ENCODE data around the gene SCRN2. TPM values are rescaled to one million over a fixed set of nuclear protein-coding genes. Genes with fewer than 3 reads are reported as not detected.

SCRN2 gene
- total and polyA plus RNA-seq, 2 donors (not counting 3 experiments of a cell fraction or from before 2014, with no cell fraction given): 31.7 to 48.9 TPM

DNA sequence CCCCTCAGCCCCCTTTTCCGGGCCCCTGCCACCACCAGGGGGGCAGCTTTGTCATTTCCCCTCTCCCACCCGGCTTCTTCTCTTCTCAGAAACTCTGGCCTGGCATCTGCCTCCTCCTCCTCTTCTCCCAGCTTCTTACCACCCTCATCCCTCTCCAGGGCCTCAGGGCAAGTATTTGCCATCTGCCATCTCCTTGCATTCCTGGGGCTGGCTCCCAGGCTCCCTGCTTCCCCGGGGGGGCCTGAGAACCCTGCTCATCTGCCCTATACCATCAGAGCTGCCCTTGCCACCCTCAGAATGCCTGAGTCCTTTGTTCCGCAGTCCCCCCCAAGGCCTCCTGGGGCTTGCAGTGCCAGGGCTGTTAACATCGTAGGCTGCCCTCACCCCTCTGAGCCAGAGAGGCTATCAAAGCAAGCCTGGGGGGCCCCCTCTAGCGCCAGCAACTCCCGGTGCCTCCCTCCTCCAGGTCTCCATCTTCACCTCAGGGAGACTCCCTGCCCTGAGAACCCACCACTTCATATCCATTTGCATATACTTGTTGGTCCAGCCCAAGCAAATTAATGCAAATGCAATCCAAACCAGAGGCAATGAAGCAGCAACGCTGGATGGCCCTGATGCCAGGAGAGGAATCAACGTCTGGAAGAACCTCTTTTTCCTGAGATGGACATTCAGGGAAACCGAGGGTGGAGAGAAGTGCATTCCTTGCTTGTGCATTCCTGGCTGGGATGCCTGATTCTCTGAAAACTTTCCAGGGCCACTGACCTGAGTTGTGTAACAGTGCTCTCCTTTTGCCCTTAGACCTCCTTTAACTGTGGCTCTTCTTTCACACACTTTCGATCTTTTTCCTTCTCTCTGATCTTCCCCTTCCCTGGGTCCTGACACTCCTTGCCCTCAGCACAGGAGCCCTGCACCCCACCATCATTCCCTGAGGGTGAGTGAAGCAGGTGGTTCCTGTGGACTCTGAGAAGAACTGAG is 34.2 kb upstream of the SCRN2 start:
- H3K4me2 ChIP-seq (ENCODE audit: insufficient read depth, low read length): no peak overlapping the region
- DNase-seq (ENCODE audit: low read depth, low spot score) (no peak), FAIRE-seq (no peak)
- peaks cover 44 to 45% of the 10 kb centered on the region in 2 experiments for H3K27me3 ChIP-seq (ENCODE audit: control insufficient read depth in 2 of 2, insufficient read depth in 2 of 2, low read length in 2 of 2)
- no TSS peak for BruUV-seq (replicated peaks)
- H3K9me3 ChIP-seq (replicated peaks; ENCODE audit: control insufficient read depth, insufficient read depth, low read length): no peaks in the 10 kb centered on the region
- no peaks in the 10 kb centered on the region for H3K4me1 ChIP-seq (ENCODE audit: control insufficient read depth, extremely low read depth, insufficient read depth, low read length)
- H3K79me2 ChIP-seq (ENCODE audit: control insufficient read depth, insufficient read depth, low read length): no peaks in the 10 kb centered on the region
- H3K27ac ChIP-seq (ENCODE audit: insufficient read depth, low read depth, low read length): no peak overlapping the region
- dilution Hi-C loops (cut with MboI; ENCODE audit: extremely low pct_ligation_motif_present, low sequenced_read_pairs) (no loop called here), intact Hi-C loops (cut with micrococcal nuclease) (no loop called here)
- TF ChIP-seq GATA2 (IDR thresholded peaks at IDR 0.05; ENCODE audit: insufficient read depth, insufficient read length, low read depth, low read length): no peak
- TF ChIP-seq POLR2AphosphoS5 (IDR thresholded peaks at IDR 0.05; ENCODE audit: insufficient read depth, low read depth, low read length): no peak
- TF ChIP-seq, protein P1, sequence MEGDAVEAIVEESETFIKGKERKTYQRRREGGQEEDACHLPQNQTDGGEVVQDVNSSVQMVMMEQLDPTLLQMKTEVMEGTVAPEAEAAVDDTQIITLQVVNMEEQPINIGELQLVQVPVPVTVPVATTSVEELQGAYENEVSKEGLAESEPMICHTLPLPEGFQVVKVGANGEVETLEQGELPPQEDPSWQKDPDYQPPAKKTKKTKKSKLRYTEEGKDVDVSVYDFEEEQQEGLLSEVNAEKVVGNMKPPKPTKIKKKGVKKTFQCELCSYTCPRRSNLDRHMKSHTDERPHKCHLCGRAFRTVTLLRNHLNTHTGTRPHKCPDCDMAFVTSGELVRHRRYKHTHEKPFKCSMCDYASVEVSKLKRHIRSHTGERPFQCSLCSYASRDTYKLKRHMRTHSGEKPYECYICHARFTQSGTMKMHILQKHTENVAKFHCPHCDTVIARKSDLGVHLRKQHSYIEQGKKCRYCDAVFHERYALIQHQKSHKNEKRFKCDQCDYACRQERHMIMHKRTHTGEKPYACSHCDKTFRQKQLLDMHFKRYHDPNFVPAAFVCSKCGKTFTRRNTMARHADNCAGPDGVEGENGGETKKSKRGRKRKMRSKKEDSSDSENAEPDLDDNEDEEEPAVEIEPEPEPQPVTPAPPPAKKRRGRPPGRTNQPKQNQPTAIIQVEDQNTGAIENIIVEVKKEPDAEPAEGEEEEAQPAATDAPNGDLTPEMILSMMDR (IDR thresholded peaks at IDR 0.05; ENCODE audit: extremely low read depth in 1 of 2, insufficient read depth in 1 of 2, low read depth in 1 of 2, low read length in 2 of 2): no peak
- TF ChIP-seq JUN (IDR thresholded peaks at IDR 0.05; ENCODE audit: borderline replicate concordance, insufficient read depth, insufficient read length, low read depth): no peak
- TF ChIP-seq MYC (IDR thresholded peaks at IDR 0.05; ENCODE audit: low read depth, low read length): no peak
- TF ChIP-seq, protein P2, sequence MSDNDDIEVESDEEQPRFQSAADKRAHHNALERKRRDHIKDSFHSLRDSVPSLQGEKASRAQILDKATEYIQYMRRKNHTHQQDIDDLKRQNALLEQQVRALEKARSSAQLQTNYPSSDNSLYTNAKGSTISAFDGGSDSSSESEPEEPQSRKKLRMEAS (IDR thresholded peaks at IDR 0.05; ENCODE audit: insufficient read depth, insufficient read length): no peak
- TF ChIP-seq EZH2 (IDR thresholded peaks at IDR 0.05; ENCODE audit: borderline replicate concordance, low read depth, low read length, severe bottlenecking): no peak
- TF ChIP-seq FOS (IDR thresholded peaks at IDR 0.05; ENCODE audit: borderline replicate concordance, insufficient read depth, low read length): no peak
- TF ChIP-seq POLR2A (IDR thresholded peaks at IDR 0.05; ENCODE audit: low read depth, low read length): no peak
- H4K20me1 ChIP-seq (replicated peaks; ENCODE audit: control insufficient read depth, extremely low read depth, insufficient read depth, low read length): no peaks in the 10 kb centered on the region
- no peak overlapping the region for H3K4me3 ChIP-seq (replicated peaks in 1 of 3; ENCODE audit: insufficient read depth in 1 of 3, low read depth in 1 of 3, low read length in 3 of 3)
- H2AFZ ChIP-seq (ENCODE audit: low read depth, low read length): no peak overlapping the region
- no peaks in the 10 kb centered on the region for H3K36me3 ChIP-seq (ENCODE audit: control insufficient read depth in 2 of 2, extremely low read depth in 1 of 2, insufficient read depth in 2 of 2, low read length in 2 of 2)
- ChIA-PET CTCF (interaction anchor here (1.0 kb wide), 2 partner anchors 14 kb away, joined by 3 read pairs; no protein-coding TSS in a partner anchor), POLR2A (no interaction called here)
- no peaks in the 10 kb centered on the region for H3K9me1 ChIP-seq (replicated peaks; ENCODE audit: control insufficient read depth, extremely low read depth, insufficient read depth, low read length)
- H3K9ac ChIP-seq (replicated peaks; ENCODE audit: extremely low read depth, insufficient read depth, low read length): no peak overlapping the region

Measured in endothelial cell of umbilical vein (primary cell).